Mesenchymal stem cell (in vitro differentiated cells and primary cell): ENCODE measurements around the gene PLEKHG1.

Experiments used
- DNase-seq: peaks from one replicate; pipeline ENCODE4 v3.0.0-alpha.2; 2013
- H2AFZ ChIP-seq: one replicate; pipeline ENCODE4 v1.6.1; 2013; ENCODE audit warnings: low read depth, mild to moderate bottlenecking, control low read depth, inconsistent platforms, low read length, moderate library complexity
- H2AK5ac ChIP-seq: 2 replicates; pipeline ENCODE4 v1.6.1; 2013; ENCODE audit warnings: low read length, moderate library complexity, mild to moderate bottlenecking, inconsistent platforms; ENCODE audit not compliant: severe bottlenecking
- H2BK120ac ChIP-seq: one replicate; pipeline ENCODE4 v1.6.1; 2013; ENCODE audit warnings: low read depth, mild to moderate bottlenecking, inconsistent platforms, low read length, moderate library complexity
- H2BK12ac ChIP-seq, 2 experiments: one replicate each; pipeline ENCODE4 v1.6.1; 2013; ENCODE audit warnings: inconsistent platforms in 2 of 2, low read length in 2 of 2, mild to moderate bottlenecking in 2 of 2, moderate library complexity in 2 of 2, control low read depth in 1 of 2
- H2BK15ac ChIP-seq: one replicate; pipeline ENCODE4 v1.6.1; 2013; ENCODE audit warnings: mild to moderate bottlenecking, low read depth, inconsistent platforms; ENCODE audit not compliant: poor library complexity, severe bottlenecking
- H2BK5ac ChIP-seq: 2 replicates; pipeline ENCODE4 v1.6.1; 2013; ENCODE audit warnings: low read depth, mild to moderate bottlenecking, low read length, control low read depth, inconsistent platforms; ENCODE audit not compliant: poor library complexity, severe bottlenecking
- H3K14ac ChIP-seq, 2 experiments: one replicate each; pipeline ENCODE4 v1.6.1; 2013; ENCODE audit warnings: inconsistent platforms in 2 of 2, low read length in 2 of 2, control low read depth in 1 of 2, mild to moderate bottlenecking in 1 of 2, moderate library complexity in 1 of 2
- H3K18ac ChIP-seq, 2 experiments: one replicate each; pipeline ENCODE4 v1.6.1; 2013; ENCODE audit warnings: inconsistent platforms in 2 of 2, low read length in 2 of 2, control low read depth in 1 of 2, low read depth in 1 of 2, mild to moderate bottlenecking in 1 of 2
- H3K23ac ChIP-seq, 2 experiments: one replicate each; pipeline ENCODE4 v1.6.1; 2013; ENCODE audit warnings: inconsistent platforms in 2 of 2, low read length in 2 of 2, mild to moderate bottlenecking in 2 of 2, moderate library complexity in 2 of 2, control low read depth in 1 of 2
- H3K27ac ChIP-seq: 2 replicates; pipeline ENCODE4 v1.5.1; 2013; ENCODE audit warnings: mild to moderate bottlenecking, moderate library complexity, low read length, control low read depth, inconsistent platforms; ENCODE audit not compliant: poor library complexity, severe bottlenecking
- H3K27me3 ChIP-seq, 2 experiments: 2 replicates each; pipeline versions ENCODE4 v1.6.1 to v1.7.0; 2013; ENCODE audit warnings: low read length in 2 of 2, mild to moderate bottlenecking in 2 of 2, moderate library complexity in 2 of 2, control low read depth in 1 of 2, inconsistent platforms in 1 of 2; ENCODE audit not compliant: control insufficient read depth in 1 of 2, insufficient read depth in 1 of 2
- H3K36me3 ChIP-seq, 2 experiments: 2 replicates each; pipeline versions ENCODE4 v1.6.1 to v1.7.0; 2013; ENCODE audit warnings: low read length in 2 of 2, control low read depth in 1 of 2, inconsistent platforms in 1 of 2, low read depth in 1 of 2, mild to moderate bottlenecking in 1 of 2; ENCODE audit not compliant: insufficient read depth in 2 of 2, control insufficient read depth in 1 of 2
- H3K4ac ChIP-seq, 2 experiments: one replicate each; pipeline ENCODE4 v1.6.1; 2013; ENCODE audit warnings: inconsistent platforms in 2 of 2, low read length in 2 of 2, mild to moderate bottlenecking in 2 of 2, moderate library complexity in 2 of 2, control low read depth in 1 of 2, low read depth in 1 of 2
- H3K4me1 ChIP-seq: 2 replicates; pipeline ENCODE4 v1.6.1; 2013; ENCODE audit warnings: low read depth, low read length, control low read depth; ENCODE audit not compliant: control insufficient read depth, insufficient read depth
- H3K4me2 ChIP-seq: 2 replicates; pipeline ENCODE4 v1.6.1; 2013; ENCODE audit warnings: low read length, mild to moderate bottlenecking, inconsistent platforms; ENCODE audit not compliant: poor library complexity, severe bottlenecking
- H3K4me3 ChIP-seq, 2 experiments: 2 replicates each; pipeline versions ENCODE4 v1.5.1 to v1.7.0; 2013; ENCODE audit warnings: low read length in 2 of 2, mild to moderate bottlenecking in 2 of 2, control low read depth in 1 of 2, low read depth in 1 of 2; ENCODE audit not compliant: insufficient read depth in 1 of 2
- H3K79me1 ChIP-seq: replicated peaks from 2 replicates; pipeline ENCODE4 v1.6.1; 2013; ENCODE audit warnings: mild to moderate bottlenecking, control low read depth, low read length, inconsistent platforms; ENCODE audit not compliant: poor library complexity, severe bottlenecking
- H3K9ac ChIP-seq: 2 replicates; pipeline ENCODE4 v1.7.0; 2013; ENCODE audit warnings: mild to moderate bottlenecking, low read length, moderate library complexity
- H3K9me3 ChIP-seq: 2 replicates; pipeline ENCODE4 v1.7.0; 2013; ENCODE audit warnings: mild to moderate bottlenecking, low read length; ENCODE audit not compliant: control insufficient read depth
- H4K8ac ChIP-seq: one replicate; pipeline ENCODE4 v1.6.1; 2013; ENCODE audit warnings: inconsistent platforms, mild to moderate bottlenecking, low read length, moderate library complexity
- H4K91ac ChIP-seq: one replicate; pipeline ENCODE4 v1.6.1; 2013; ENCODE audit warnings: mild to moderate bottlenecking, low read length, inconsistent platforms
- WGBS: methylation state at CpG from one replicate; pipeline ENCODE4 v1.1.7; 2013; ENCODE audit warnings: mixed read lengths; 5-methylcytosine and 5-hydroxymethylcytosine counted together

The PLEKHG1 gene

GRCh38 chr6:150606647-150607328, 7.1 kb downstream of the PLEKHG1 start:
- Histone ChIP-seq H3K4me1 (no peaks in the 10 kb centered on the region), H3K9ac (no peak overlapping the region), H3K9me3 (no peaks in the 10 kb centered on the region), H2AFZ (no peak overlapping the region), H3K23ac (no peak overlapping the region), H3K36me3 (no peaks in the 10 kb centered on the region), H3K4me3 (no peak overlapping the region), H2BK5ac (no peak overlapping the region), H2BK12ac (no peak overlapping the region), H3K18ac (no peak overlapping the region), H3K4ac (no peak overlapping the region), H3K4me2 (no peak overlapping the region), H3K14ac (no peak overlapping the region), H3K27me3 (peaks cover 20 to 29% of the 10 kb centered on the region in 2 experiments), H4K8ac (no peak overlapping the region), H4K91ac (no peak overlapping the region), H2AK5ac (no peak overlapping the region), H2BK15ac (no peak overlapping the region), H3K27ac (no peak overlapping the region), H3K79me1 (peaks cover 2% of the 10 kb centered on the region), H2BK120ac (no peak overlapping the region)
- WGBS = 79% methylated on average over 5 of the region's 5 CpGs
- DNase-seq = no peak

GRCh38 chr6:150607329-150607650, 7.6 kb downstream of the PLEKHG1 start:
- Histone ChIP-seq H2BK15ac (no peak overlapping the region), H2AFZ (no peak overlapping the region), H3K27me3 (peaks cover 15 to 25% of the 10 kb centered on the region in 2 experiments), H3K9ac (no peak overlapping the region), H2BK12ac (no peak overlapping the region), H3K9me3 (no peaks in the 10 kb centered on the region), H3K27ac (no peak overlapping the region), H3K4me2 (no peak overlapping the region), H2BK5ac (no peak overlapping the region), H4K91ac (no peak overlapping the region), H3K4me1 (no peaks in the 10 kb centered on the region), H4K8ac (no peak overlapping the region), H3K14ac (no peak overlapping the region), H2BK120ac (no peak overlapping the region), H3K18ac (no peak overlapping the region), H3K23ac (no peak overlapping the region), H3K36me3 (no peaks in the 10 kb centered on the region), H2AK5ac (no peak overlapping the region), H3K79me1 (no peaks in the 10 kb centered on the region), H3K4me3 (no peak overlapping the region), H3K4ac (no peak overlapping the region)
- no peak for DNase-seq
- WGBS = 93% methylated on average over 3 of the region's 3 CpGs

GRCh38 chr6:150610584-150610983, 10.9 kb downstream of the PLEKHG1 start:
- Histone ChIP-seq H3K18ac (no peak overlapping the region), H3K4ac (no peak overlapping the region), H4K91ac (no peak overlapping the region)

GRCh38 chr6:150613269-150613668, 13.6 kb downstream of the PLEKHG1 start:
- no peak overlapping the region for H2AK5ac ChIP-seq
- WGBS = 73% methylated on average over 4 of the region's 4 CpGs
- H3K4me3 ChIP-seq = no peak overlapping the region
- H3K79me1 ChIP-seq = no peaks in the 10 kb centered on the region
- no peaks in the 10 kb centered on the region for H3K9me3 ChIP-seq
- H3K14ac ChIP-seq = no peak overlapping the region
- H4K8ac ChIP-seq = no peak overlapping the region
- no peaks in the 10 kb centered on the region for H3K36me3 ChIP-seq
- H3K27ac ChIP-seq = no peak overlapping the region
- H3K4ac ChIP-seq = no peak overlapping the region
- no peak overlapping the region for H2BK120ac ChIP-seq
- peaks cover 9 to 21% of the 10 kb centered on the region in 2 experiments for H3K27me3 ChIP-seq
- no peak overlapping the region for H2BK5ac ChIP-seq
- no peak overlapping the region for H3K18ac ChIP-seq
- H4K91ac ChIP-seq = no peak overlapping the region
- no peak overlapping the region for H3K23ac ChIP-seq
- no peak overlapping the region for H3K4me2 ChIP-seq
- no peaks in the 10 kb centered on the region for H3K4me1 ChIP-seq
- no peak overlapping the region for H3K9ac ChIP-seq
- no peak overlapping the region for H2BK15ac ChIP-seq
- no peak overlapping the region for H2AFZ ChIP-seq
- H2BK12ac ChIP-seq = no peak overlapping the region
- DNase-seq = no peak

More at GRCh38 chr6:150610584-150610983, 10.9 kb downstream of the PLEKHG1 start:
- H2BK120ac ChIP-seq = no peak overlapping the region
- H3K79me1 ChIP-seq = no peaks in the 10 kb centered on the region
- no peak overlapping the region for H2AK5ac ChIP-seq
- no peak for DNase-seq
- no peak overlapping the region for H3K9ac ChIP-seq
- H3K4me3 ChIP-seq = no peak overlapping the region
- H3K36me3 ChIP-seq = no peaks in the 10 kb centered on the region
- no peak overlapping the region for H2BK12ac ChIP-seq
- H4K8ac ChIP-seq = no peak overlapping the region
- H3K27ac ChIP-seq = no peak overlapping the region
- peaks cover 21 to 25% of the 10 kb centered on the region in 2 experiments for H3K27me3 ChIP-seq
- H2BK15ac ChIP-seq = no peak overlapping the region
- H3K4me1 ChIP-seq = no peaks in the 10 kb centered on the region
- H3K14ac ChIP-seq = no peak overlapping the region
- no peaks in the 10 kb centered on the region for H3K9me3 ChIP-seq
- H3K4me2 ChIP-seq = no peak overlapping the region
- H2AFZ ChIP-seq = no peak overlapping the region
- no peak overlapping the region for H3K23ac ChIP-seq
- no peak overlapping the region for H2BK5ac ChIP-seq
